Ovary (tissue), 9 donors: Measurements from ENCODE around the gene OLIG2. TPM values are rescaled to one million over a fixed set of nuclear protein-coding genes. Genes with fewer than 3 reads are reported as not detected.
A peak's percentile ranks its signal among the peaks of the same experiment; 100 is the strongest.

Experiments used
- DNase-seq, 5 donors: peaks; one replicate each; pipeline ENCODE4 v3.0.0-alpha.2; 2019 to 2020
- H3K27ac ChIP-seq, 2 donors: fragments of 200-600 bp; one replicate each; pipeline versions ENCODE4 v1.5.1 to v1.8.0; 2019 to 2022
- H3K27me3 ChIP-seq: fragments of 200-600 bp; one replicate; pipeline ENCODE4 v1.8.0; 2022
- H3K36me3 ChIP-seq: fragments of 200-600 bp; sonication (generic); one replicate; pipeline ENCODE4 v1.5.1; 2019
- H3K4me1 ChIP-seq: one replicate; pipeline ENCODE4 v1.8.1; 2013; ENCODE audit warnings: mild to moderate bottlenecking, moderate library complexity; ENCODE audit not compliant: insufficient read depth
- H3K4me3 ChIP-seq: fragments of 200-600 bp; sonication (generic); one replicate; pipeline ENCODE4 v1.5.1; 2017
- H3K9me3 ChIP-seq, 2 donors: fragments of 200-600 bp in 1 of 2; sonication (generic) in 1 of 2; one replicate each; pipeline versions ENCODE4 v1.5.1 to v1.8.1; 2013 to 2019; ENCODE audit warnings: mild to moderate bottlenecking in 1 of 2, moderate library complexity in 1 of 2
- EP300 ChIP-seq: sonication (generic); formaldehyde crosslinking; IDR thresholded peaks from one replicate; pipeline ENCODE4 v1.6.1; 2017; ENCODE audit warnings: antibody characterized with exemption
- POLR2A ChIP-seq: fragments of 450-650 bp; IDR thresholded peaks from one replicate; pipeline ENCODE4 v1.6.1; 2017; ENCODE audit warnings: antibody characterized with exemption, mild to moderate bottlenecking, moderate library complexity
- WGBS, 3 donors: extraction: QIAGEN DNeasy Blood & Tissue Kit in 1 of 3; methylation state at CpG; one replicate each; pipeline versions ENCODE4 v1.1.5 to v1.1.7; 2013 to 2017; 5-methylcytosine and 5-hydroxymethylcytosine counted together
- intact Hi-C, 4 donors: fragments of 100-400 bp; cut with DNase I; formaldehyde crosslinking; loops; one replicate each; pipeline versions ENCODE4 v1.11.0 to v1.15.1; 2022 to 2023
- polyA plus RNA-seq, 2 donors: library from polyadenylated mRNA; stranded (reverse); fragments of 200-250 nt in 1 of 2; fragments of 350-450 nt in 1 of 2; fragmentation: Illumina TruSeq in 1 of 2; extraction: RNeasy Lipid Tissue Mini Kit (QIAGEN cat#74804) in 1 of 2; gene quantifications; one replicate each; pipeline ENCODE4 v1.2.3, GENCODE V29; 2013 to 2014
- total RNA-seq, 7 donors: library from RNA; depleted of rRNA in 2 of 7; stranded (reverse); fragments of >200 nt in 2 of 7; fragmentation: NEBNext Ultra II Directional in 3 of 7; extraction: Animal tissue kit (Norgen Biotek cat#: 25700) in 3 of 7; gene quantifications; one replicate each; pipeline versions ENCODE4 v1.1.0 to v1.2.4, GENCODE V29; 2016 to 2023
- TF ChIP-seq, protein P1 (sequence below), 3 donors: fragments of 450-650 bp in 2 of 3; fragments of 200-600 bp in 1 of 3; IDR thresholded peaks; one replicate each; pipeline versions ENCODE4 v1.5.1 to v1.8.0; 2016 to 2022; ENCODE audit warnings: antibody characterized with exemption in 3 of 3, mild to moderate bottlenecking in 1 of 3
- donor health status: DM: no; HTN: no; CAD: no; lungs with moderate emphysema.
- donor health status: DM: no; HTN: no; CAD: no.
- donor health status: Bipolar disorder and iron deficiency.
- donor health status: DM: yes; HTN: yes; CAD: no.
- donor health status: DM: no; HTN: no; CAD: no.
- donor health status: DM: yes; HTN: yes; CAD: no.

The OLIG2 gene
- total and polyA plus RNA-seq, 9 donors, result not detected

DNA sequence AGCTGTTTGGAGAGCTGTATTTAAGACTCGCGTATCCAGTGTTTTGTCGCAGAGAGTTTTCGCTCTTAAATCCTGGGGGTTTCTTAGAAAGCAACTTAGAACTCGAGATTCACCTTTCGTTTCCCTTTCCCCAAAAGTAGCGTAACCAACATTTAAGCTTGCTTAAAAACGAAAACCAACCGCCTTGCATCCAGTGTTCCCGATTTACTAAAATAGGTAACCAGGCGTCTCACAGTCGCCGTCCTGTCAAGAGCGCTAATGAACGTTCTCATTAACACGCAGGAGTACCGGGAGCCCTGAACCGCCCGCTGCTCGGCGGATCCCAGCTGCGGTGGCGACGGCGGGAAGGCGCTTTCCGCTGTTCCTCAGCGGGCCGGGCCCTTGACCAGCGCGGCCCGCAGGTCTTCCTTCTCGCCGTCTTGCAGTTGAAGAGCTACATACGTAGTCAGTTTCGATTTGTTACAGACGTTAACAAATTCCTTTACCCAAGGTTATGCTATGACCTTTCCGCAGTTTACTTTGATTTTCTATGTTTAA, 46.1 kb downstream of the OLIG2 start:
- peaks cover 0 to 16% of the 10 kb centered on the region in 2 donors for H3K9me3 ChIP-seq
- H3K36me3 ChIP-seq, result no peaks in the 10 kb centered on the region
- no peak overlapping the region for H3K27ac ChIP-seq
- DNase-seq, result no peak
- WGBS, 3 donors, result 1 to 3% (median 2%) methylated on average over 38 of the region's 38 CpGs
- H3K4me1 ChIP-seq, result no peaks in the 10 kb centered on the region
- intact Hi-C loops, result loop anchor here in 1 of 4 donors (2.0 kb wide), 1 partner anchor 61 kb away; no protein-coding TSS in a partner anchor
- H3K27me3 ChIP-seq, result no peaks in the 10 kb centered on the region
- H3K4me3 ChIP-seq, result peak overlapping the region; percentile 20
- TF ChIP-seq EP300, result no peak
- TF ChIP-seq POLR2A, result no peak
- TF ChIP-seq, protein P1, sequence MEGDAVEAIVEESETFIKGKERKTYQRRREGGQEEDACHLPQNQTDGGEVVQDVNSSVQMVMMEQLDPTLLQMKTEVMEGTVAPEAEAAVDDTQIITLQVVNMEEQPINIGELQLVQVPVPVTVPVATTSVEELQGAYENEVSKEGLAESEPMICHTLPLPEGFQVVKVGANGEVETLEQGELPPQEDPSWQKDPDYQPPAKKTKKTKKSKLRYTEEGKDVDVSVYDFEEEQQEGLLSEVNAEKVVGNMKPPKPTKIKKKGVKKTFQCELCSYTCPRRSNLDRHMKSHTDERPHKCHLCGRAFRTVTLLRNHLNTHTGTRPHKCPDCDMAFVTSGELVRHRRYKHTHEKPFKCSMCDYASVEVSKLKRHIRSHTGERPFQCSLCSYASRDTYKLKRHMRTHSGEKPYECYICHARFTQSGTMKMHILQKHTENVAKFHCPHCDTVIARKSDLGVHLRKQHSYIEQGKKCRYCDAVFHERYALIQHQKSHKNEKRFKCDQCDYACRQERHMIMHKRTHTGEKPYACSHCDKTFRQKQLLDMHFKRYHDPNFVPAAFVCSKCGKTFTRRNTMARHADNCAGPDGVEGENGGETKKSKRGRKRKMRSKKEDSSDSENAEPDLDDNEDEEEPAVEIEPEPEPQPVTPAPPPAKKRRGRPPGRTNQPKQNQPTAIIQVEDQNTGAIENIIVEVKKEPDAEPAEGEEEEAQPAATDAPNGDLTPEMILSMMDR (IDR thresholded peaks at IDR 0.05), result no peak

DNA sequence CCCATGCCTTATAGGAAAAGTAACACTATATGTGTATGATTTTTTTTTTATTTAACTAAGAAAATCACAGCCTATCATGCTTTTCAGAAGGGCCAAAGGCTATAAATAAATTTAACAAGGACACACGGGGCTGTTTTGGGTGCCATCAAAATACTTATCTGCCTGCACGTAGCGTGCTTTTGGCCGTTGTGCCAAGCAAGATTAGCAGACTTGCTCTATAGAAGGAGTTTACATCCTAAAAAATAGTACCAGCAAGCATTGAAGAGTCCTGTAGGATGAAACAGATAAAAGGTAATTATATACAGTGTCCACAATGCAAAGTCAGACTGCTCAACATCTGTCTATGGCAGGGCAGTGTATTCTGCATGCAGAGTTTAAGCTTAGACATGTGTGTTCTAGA, 47.9 kb downstream of the OLIG2 start:
- H3K36me3 ChIP-seq, result no peaks in the 10 kb centered on the region
- WGBS, 3 donors, result 50 to 60% (median 56%) methylated on average over 4 of the region's 4 CpGs
- TF ChIP-seq, protein P1 (IDR thresholded peaks at IDR 0.05), result no peak
- TF ChIP-seq POLR2A (no peak), EP300 (no peak)
- no peaks in the 10 kb centered on the region for H3K4me1 ChIP-seq
- no peak for DNase-seq
- no peak overlapping the region for H3K4me3 ChIP-seq
- intact Hi-C loops, result loop anchor here in 1 of 4 donors (2.0 kb wide), 1 partner anchor 63 kb away; no protein-coding TSS in a partner anchor
- peaks cover 0 to 14% of the 10 kb centered on the region in 2 donors for H3K9me3 ChIP-seq
- no peak overlapping the region for H3K27ac ChIP-seq
- no peaks in the 10 kb centered on the region for H3K27me3 ChIP-seq

DNA sequence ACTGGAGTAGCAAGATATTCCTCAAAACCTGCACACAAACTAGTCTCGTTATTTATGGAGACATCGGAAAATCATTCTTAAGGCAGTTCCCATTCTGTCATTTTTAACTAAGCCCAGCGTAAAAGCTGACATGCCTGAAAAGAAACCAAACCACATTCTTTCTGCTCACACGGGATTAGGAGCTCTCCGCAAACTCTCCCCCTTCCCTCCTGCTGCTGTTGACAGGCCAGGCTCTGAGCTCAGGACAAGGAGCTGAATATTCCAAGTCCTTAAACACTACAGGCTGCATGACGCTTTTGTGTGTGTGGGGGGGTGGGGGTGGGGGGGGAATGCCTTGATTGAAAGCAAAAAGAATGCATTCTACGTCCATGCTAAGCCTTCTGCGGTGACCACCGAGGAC, 49.4 kb downstream of the OLIG2 start:
- Histone ChIP-seq H3K27me3 (no peaks in the 10 kb centered on the region), H3K36me3 (no peaks in the 10 kb centered on the region), H3K4me1 (no peaks in the 10 kb centered on the region), H3K9me3 (no peaks in the 10 kb centered on the region), H3K4me3 (no peak overlapping the region), H3K27ac (no peak overlapping the region)
- WGBS, 3 donors, result 21 to 31% (median 25%) methylated on average over 9 of the region's 9 CpGs
- no peak for DNase-seq
- intact Hi-C loops, result no loop called here
- no peak for TF ChIP-seq EP300
- TF ChIP-seq, protein P1 (IDR thresholded peaks at IDR 0.05), result no peak
- no peak for TF ChIP-seq POLR2A

DNA sequence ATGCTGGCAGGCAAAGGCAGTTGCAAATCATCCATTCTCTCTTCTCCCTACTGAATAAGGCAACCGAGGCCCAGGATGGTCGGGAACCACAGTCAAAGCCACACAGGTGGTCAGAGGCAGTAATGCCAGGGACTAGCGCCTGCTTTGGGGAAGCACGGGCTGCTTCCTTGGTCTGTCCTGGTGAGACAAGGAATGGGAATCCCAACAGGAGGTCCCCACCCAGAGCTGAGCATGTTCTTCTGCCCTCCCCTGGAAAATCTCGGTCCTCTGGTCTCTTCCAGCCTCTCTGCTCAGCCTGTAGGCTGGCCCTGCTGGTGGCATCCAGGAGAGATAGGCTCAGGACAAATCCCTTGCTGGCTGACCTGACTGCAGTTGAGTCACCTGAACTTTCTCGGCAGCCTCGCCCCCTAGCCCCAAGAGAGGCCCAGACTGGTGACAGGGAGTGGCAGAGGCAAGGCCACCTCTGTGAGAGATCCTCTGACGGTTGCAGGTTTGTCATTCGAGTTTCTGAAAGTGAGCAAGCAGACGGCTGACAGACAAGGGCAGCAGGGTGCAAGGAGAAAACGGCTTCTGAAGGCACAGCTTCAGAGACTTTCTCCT, 50.0 kb downstream of the OLIG2 start:
- no peaks in the 10 kb centered on the region for H3K4me1 ChIP-seq
- TF ChIP-seq POLR2A (no peak), EP300 (no peak)
- TF ChIP-seq, protein P1 (IDR thresholded peaks at IDR 0.05), result no peak
- intact Hi-C loops, result no loop called here
- H3K9me3 ChIP-seq, result no peaks in the 10 kb centered on the region
- no peaks in the 10 kb centered on the region for H3K27me3 ChIP-seq
- H3K27ac ChIP-seq, result no peak overlapping the region
- 28 to 35% (median 29%) methylated on average over 11 of the region's 11 CpGs for WGBS, 3 donors
- DNase-seq, result no peak
- H3K36me3 ChIP-seq, result no peaks in the 10 kb centered on the region
- H3K4me3 ChIP-seq, result no peak overlapping the region
